ENCODE results near the gene CASZ1.

The CASZ1 gene

DNA sequence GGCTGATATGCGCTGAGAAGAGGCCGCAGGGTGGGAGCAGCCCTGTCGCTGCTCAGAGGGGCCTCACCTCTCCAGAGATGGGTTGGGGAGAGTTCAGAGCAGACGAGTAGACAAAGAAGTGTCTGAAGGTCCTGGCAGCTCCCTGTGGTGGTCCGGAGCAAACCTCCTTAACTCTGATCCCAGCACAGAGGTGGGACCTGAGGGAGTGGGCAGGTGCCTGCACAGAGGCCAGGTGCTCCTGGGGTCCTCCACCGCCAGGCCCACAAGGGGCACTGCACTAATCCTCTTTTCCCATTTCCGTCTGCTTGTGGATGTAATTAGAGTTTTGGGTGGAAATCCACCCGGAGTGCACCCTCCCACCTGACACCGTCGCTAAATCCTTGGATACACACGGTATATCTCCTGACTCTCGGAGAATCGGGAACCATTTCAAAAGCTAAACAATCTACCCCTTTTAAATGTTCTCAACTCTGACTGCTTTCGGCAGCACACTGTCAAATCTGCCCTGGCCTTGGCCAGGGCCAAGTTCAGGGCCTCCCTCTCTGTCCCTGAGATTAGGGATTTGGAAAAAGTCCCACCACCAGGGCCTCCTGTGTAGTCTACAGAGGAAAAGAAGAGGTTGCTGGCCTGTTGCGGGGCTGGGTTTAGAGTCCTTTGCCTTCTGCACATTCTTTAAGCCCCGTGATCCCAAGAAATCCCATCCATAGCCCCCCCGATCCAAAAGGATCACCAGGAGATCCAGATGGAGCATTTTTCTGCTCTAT lies 22.4 kb downstream of the CASZ1 start:
- no peak for FAIRE-seq

DNA sequence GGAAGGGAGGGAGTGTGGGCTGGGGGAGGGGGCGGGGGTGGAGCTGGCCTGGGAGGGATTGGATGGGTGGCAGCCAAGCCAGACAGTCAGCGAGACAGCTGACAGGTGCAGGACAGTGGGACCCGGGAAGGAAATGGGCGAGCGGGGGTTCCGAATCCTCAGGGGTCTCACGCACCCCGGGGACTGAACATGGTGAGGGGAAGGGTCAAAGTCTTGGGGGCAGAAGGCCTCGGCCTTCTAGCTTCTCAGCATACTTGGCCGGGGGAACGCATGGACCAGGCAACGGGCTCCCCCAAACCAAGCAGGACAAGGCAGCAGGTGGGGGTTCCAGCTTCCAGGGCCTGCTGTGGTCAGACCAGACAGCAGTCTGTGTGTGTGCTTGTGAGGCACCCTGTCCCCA lies 23.1 kb downstream of the CASZ1 start:
- no peak for FAIRE-seq

DNA sequence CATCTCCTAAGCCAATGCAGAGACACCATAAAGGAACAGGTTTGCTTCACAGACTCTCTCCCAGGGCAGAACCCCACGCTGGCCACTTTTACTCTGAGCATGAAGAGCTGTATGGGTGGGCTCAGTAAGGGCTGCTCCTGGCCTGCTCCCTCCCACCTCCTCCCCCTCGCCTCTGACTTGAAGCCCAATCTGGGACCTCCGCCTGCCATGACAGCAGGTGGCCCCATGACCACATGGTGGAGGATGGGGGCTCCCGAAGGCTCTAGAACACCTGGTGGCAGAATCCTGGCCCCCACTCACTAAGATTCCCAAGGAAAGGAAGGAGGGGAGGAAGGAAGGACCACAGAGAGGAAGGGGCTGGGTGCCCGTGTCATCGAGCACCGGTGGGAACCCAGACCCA lies 23.7 kb downstream of the CASZ1 start:
- no peak for FAIRE-seq

DNA sequence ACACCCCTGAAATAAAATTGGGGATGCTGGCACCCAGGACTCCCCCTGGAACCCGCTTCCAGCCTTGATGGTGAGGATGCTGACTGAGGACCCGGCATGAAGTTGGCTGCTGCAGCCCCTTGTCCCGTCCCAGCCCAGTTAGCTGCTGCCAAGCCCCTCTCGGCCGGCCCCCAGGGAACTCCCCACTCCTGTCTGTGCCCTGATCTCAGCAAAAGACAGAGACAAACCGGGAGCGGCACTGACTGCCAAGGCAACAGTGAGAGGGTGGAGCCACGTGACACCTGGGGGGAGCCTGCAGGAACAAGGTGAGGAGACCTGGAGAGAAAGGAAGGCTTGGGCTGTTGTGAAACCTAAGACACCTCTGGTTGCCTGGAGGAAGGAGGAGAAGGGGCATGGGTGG lies 24.7 kb downstream of the CASZ1 start:
- no peak for FAIRE-seq

DNA sequence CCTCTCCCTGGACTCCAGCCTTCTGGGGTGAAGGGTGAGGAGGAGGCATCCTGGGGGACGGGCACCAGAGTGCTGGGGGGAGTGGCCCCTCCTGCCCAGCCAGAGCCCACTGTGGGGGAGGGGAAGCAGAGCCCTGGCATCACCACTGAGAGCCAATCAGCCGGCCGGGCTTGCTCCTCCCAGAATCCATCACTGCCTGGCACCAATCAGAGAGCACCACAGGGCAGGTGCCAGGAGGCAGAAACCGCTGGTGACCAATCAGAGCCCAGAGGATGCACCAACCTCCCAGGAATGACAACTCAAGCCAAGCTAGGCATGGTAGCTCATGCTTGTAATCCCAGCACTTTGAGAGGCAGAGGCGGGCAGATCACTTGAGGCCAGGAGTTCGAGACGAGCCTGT lies 27.9 kb downstream of the CASZ1 start:
- FAIRE-seq: no peak

DNA sequence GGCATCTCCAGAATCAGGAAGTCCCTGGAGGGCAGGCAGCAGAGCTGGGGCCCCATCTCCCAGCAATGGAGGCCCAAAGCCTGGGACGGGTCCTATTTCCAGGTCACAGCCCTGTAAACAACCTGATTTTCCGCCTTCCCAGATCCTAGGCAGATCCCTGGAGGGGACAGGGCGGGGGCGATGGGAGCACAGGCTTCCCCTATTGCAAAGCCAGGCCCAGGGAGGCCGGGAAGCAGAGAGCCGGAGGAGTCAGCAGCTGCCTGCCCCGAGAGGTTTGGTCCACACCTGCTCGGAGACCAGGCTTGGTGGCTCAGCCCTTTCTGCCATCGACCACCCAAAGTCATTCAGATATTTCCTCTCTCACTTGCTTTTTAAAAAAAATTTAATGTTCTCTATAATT lies 29.2 kb downstream of the CASZ1 start:
- no peak for FAIRE-seq

DNA sequence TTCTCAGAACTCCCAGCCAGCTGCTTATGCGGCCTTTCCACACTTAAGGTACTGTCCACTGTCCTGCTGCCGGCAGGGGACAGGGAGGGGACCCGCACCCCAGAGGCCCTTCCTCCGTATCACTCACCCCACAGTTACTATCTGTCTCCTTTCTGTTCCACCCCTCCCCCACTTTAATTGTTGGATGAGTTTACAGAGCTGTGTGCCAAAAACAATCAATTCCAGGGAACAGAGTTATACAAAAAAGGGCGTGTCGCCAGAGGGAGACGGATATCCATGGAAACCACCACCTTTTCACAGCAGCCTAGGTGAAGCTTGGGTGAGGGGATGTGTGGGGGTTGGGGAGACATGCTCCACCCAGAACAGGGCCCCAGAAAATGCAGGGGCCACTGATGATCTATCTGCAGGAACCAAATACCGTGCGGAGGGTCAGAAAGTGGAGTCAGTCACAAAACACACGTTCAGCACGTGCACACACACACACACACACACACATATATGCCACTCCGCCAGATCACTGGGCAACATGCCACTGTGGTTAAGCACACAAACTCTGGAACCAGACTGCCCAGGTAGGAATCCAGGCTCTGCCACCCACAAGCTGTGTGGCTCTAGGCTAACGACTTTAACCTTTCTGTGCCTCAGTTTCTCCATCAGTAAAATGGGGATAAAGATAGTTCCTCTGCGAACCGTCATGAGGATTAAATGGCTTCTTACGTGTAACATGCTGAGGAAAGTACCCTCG lies 30.5 kb downstream of the CASZ1 start:
- no peak for FAIRE-seq

DNA sequence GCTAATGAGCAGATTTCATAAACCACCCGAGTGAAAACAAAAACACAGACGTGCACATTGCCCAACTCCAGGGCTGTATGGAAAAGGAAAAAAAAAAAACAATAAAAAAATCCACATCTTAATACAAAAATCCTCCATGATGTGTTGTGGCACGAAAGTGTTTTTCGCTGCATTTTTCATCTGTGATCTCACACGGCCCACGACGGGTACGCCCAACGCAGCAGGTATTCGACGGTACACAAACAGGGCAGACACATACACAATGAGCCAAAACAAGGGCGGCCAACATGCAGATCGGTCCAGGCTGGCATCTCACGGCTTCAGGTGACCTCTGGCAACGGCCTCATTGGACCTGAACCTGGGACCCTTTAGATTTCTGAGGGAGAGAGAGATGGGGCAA lies 31.1 kb downstream of the CASZ1 start:
- no peak for FAIRE-seq

DNA sequence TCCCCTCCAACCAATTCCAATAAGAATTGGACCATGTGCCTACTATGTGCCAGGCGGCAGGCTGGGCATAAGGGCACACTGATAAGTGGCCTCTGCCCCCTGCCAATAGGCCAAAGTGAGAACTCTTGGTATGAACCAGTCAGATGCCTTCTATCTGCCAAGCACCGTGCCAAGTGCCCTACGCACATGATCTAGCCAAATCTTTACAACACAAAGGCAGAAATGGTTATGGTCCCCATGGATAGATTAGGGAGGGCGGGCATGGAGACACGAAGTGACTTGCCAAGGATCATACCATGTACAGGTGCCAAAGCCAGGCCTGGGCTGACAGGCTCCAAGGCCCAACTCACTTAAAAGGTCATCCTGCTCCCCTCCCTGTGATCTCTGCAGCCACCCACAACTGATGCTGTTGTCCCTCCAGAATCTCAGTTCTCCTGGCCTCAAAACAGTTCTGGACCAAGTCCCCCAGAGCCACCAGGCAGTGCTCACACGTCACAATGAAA lies 32.1 kb downstream of the CASZ1 start:
- no peak for FAIRE-seq

DNA sequence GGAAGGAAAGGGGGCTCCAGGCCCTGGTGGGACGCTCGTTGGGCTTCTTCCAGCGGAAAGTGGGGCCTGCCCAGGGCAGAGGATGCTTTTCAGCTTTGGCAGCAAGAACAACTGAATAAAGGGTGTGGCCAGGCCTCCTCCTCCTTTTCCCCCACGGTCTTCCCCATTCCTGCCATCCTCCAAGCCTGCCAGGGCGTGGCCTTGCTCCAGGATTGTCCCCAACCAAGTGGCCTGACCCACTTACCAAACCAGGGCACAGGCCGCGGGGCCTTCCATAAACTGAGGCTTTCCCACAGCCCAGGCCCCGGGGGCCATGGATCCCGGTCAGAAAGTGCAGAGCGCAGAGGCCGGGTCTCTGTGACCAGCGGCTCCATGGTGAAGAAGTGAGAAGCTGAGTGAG lies 33.6 kb downstream of the CASZ1 start:
- no peak for FAIRE-seq

DNA sequence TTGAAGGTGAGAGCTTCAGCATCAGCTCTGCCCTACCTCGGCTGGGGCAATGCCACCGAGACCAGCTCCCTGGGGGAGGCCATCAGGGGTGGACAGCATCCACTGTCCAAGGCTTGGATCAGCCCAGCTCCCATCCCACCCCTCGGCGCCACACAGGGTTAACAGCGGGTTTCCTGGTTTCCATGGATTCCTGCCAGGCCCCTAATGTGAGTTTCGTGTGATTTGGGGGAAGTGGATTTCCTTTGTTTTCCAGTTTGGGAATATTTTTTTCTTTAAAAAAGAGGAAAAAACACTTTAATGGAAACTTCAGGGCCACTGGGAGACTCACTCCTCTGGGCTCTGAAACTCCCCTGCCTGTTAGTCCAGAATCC lies 34.3 kb downstream of the CASZ1 start:
- FAIRE-seq: no peak

DNA sequence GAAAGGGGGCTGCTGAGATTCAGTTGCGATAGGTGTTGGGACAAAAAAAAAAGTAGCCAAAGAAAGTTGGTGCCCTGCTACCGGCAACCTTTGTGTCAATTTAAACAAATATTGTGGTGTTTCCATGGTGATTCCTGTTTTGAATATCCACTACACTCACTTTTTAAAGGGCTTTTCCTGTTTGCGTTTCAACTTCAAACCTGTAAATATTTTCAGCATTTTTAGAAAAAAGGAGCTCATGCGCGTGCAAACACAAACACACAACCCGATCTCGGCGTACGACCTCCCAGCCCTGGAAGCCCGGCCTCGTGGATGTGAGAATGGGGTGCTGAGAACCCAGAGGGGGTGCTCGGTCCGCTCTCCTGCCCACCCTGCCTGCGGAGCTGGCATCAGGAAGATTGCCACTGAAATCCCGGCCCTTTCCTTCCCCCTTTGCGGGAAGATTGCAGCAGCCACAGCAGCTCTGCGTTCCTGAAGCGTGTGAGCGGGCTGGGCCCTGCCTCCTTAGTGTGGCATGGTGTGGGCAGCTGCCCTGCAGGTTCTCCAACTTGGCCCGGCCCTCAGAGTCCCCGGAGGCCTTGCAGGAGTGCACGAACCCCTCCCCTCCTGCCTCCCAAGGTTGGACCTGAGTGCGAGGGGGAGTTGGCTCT lies 34.8 kb downstream of the CASZ1 start:
- FAIRE-seq: no peak

DNA sequence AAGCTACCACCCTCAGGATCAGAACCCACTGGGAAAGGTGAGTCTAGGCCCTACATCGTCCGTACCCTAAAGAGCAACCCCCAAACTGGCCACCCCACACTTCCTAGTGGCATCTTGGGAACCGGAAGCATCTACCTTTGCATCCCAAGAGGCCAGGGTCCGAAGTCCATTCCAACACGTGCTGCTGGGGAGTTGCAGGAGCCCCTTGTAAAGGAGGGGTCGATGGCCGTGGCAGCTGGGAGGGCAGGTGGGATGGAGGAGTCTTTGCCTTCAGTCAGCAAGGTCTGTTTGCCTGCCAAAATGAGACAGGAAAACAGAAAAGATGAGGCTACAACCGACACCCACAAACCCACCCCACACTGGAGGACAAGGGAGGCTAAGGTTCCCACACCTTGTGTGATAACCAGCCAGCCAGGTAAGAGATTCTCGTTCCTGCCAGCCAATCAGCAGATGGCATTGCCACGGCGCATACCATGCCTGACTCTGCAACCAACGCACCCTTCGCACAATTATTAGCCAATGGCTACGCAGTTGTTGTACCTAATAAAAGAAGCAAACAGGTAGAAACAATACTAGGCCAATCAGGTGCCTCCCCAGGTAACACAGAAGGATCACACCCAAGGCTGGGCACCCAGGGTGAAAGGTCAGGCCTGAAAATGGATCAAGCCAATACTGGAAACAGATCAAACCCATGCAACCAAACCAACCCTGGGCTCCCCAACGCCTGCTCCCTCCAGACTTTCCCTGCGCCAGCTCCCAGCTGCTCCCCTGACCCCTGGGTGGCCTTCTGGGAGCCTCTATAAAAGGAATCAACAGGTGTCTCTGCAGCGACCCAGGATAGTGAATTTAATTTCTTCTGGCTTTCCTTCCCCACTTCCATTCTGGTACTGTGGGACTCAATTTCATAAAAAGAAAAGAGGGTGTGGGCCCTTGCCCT lies 35.6 kb downstream of the CASZ1 start:
- FAIRE-seq: no peak

DNA sequence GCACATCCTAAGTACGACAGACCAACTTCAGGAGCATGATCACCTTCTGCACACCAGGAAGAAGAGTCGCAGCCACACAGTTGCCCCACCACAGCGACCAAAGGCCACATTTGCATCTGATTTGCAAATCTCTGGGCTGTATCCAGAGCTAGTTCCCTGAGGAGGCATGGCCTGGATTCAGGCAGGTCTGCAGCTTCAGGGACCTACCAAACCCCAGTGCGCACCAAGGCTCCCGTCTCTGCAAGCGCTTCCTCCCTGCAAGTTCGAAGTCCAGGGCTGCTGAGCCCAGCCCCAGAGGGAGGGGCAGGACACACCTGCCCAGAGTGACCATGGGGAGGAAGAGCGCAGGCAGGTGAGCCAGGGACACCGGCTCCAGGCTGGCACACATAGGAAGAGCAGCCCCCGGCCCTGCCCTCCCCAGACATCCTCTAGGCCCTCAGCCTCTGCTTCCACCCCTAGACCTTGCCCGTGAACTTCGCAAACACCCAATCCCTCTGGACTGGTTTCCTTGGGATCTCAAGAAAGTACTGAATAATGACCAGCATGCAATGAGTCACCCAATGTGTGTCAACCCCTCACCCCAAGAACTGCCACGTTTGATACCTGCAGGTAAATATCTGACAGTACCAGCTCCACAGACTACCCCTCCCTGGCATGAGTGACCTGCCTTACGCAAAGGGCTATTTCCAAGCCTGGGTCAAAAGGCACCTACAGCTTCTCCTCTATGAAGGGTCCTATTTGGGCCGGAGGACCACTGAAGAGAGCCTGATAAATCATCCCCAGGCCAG lies 36.8 kb downstream of the CASZ1 start:
- no peak for FAIRE-seq

DNA sequence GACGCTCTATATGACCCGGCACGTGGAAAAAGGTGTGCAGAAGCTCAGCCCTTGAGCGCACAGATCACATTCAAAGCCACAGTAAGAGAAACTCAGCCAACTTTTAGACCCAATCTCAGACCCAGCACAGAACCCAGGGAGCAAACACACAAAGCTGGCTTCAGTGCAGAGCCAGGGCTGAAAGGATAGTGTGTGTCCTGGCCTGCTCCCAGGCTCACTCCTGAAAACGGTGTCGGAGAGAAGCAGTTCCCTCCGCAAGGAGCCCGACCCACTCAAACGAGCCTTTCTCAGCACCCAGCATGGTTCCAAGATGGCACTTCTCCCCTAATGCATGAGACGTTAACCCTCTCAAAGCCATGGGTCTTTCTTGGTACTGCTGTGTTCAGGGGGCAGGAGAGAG lies 39.6 kb downstream of the CASZ1 start:
- FAIRE-seq: no peak

DNA sequence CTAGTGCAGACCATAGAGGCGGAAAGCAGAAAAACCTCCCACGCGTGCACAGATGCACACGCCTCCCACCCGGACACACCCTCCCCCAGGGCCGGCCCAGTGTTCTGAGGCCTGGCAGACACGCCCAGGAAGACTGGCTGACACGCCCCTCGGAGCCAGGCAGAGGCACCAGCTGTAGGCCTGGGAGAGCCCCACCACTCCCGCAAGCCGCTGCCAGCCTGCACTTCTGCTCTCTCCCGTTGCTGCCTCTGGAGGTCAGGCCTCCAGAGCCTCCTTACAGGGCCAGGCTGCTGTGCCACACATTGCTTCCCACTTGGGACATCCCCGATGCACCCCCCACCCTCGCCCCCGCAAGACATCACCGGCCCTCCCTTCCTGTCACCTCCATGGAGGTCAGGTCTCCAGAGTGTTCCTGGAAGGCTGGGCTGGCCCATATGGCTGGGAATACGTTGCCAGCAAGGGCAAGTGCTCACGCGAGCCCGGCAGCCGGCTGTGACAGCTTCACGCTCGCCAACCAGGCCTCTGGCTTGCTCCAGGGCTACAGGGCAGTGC lies 40.4 kb downstream of the CASZ1 start:
- FAIRE-seq: no peak

DNA sequence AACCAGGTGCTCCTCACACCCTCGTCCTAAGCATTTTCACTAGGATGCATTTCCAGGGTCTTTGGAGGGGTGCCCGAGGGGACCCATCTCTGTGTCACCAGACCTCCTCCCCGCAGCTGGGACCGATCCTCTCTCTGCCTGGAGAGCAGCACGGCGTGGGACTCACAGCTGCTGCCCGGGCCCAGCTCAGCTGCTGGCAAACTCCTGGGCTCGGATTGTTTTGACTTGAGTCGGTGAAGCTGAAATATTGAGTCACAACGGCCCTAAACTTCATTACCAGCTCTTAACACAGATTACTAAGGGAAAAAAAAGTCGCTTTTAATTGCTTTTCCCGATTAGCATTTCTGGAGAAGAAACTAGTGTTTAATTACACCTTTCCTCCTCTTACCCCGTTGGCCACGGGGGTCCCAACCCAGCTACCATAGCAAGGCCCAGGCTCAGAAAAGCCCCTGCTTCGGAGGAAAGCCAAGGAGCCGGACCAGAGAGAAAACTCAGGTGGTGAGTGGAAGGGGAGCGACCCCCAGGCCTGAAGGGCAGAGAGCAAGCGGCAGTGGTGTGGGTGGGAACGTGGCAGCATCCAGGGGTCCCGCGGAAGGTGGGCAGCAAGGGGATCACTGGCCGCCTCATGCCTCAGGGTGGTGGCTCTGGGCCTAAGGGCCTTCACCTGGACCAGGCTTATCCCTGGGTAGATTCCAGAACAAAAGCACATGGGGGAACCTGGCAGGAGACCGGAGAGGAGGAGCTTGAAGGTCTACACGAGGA lies 41.7 kb downstream of the CASZ1 start:
- no peak for FAIRE-seq

DNA sequence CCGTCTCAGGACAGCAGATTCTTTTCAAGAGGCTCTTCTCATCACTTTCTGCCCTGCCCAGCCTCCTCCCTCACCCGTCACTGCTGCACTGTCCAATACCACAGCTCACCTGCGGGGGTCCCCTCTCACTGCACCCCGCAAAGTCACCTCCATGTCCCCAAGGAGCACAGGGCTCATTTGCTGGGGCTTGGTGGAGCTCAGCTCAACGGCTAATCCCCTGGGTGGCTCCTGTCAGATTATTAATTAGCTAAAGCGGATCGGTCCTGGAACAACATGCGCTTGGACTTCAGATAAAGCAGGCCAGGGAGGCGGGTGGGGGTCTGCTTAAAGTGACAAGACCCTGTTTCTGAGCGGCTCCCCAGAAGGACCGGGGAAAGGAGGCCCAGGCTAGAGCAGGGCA lies 43.1 kb downstream of the CASZ1 start:
- no peak for FAIRE-seq

DNA sequence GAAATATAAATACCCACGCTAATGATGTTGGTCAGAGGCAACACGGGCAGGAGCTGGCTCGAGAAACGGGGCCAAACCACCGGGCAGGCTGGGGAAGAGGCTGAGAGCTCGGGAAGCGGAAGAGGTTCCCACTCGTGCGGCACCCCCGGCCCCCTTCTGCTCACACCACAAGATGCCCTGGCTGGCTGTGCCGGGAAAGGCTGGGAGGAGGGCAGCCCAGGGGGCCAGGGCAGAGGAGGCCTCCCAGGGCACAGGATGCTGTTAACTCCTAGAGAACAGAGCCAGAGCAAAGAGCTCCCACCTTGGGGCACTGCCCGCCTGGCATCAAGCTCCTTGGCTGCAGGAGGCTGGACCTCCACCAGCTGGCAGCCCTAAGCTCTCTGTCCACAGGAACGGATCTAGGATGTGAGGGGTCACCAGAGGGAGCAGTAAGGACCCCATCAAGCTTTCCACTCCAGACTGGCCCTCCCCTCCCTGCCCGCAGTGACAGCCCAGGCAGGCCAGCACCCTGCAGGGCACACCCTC lies 44.8 kb downstream of the CASZ1 start:
- no peak for FAIRE-seq

DNA sequence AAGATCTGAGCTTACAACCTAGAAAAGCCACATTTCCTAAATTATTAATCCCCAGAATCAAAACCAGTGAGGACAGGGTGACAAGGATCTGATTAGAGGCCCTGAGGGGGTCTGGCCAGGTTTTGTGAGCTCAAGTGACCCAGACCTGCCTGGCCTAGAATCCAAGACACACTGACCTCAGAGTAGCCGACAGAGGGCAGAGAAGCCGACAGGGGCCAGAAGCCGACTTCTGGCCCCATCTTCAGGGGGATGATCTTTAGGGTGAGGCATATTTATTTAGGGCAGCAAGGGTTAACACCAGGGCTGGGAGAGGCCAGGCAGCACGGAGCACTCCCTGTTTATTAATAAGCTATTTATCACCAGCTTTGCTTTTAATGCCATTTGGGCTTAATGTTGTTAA lies 45.3 kb downstream of the CASZ1 start:
- no peak for FAIRE-seq
